ENCODE data around the gene SERTAD2. TPM values are rescaled to one million over a fixed set of nuclear protein-coding genes. Genes with fewer than 3 reads are reported as not detected.

Gene SERTAD2
- total and polyA plus RNA-seq, 2 donors (not counting 3 experiments of a cell fraction or from before 2014, with no cell fraction given): 5.5 to 11.2 TPM

GRCh38 chr2:64601034-64601754, 52.5 kb downstream of the SERTAD2 start:
- DNase-seq (ENCODE audit: low read depth, low spot score): no peak
- ChIA-PET CTCF (interaction anchor here (1.4 to 3.9 kb wide), 2 partner anchors 14 to 192 kb away, joined by 3 to 13 read pairs; no protein-coding TSS in a partner anchor), POLR2A (no interaction called here)
- no peaks in the 10 kb centered on the region for H3K27me3 ChIP-seq (ENCODE audit: control insufficient read depth in 2 of 2, insufficient read depth in 2 of 2, low read length in 2 of 2)
- H3K4me3 ChIP-seq (replicated peaks in 1 of 3; ENCODE audit: insufficient read depth in 1 of 3, low read depth in 1 of 3, low read length in 3 of 3): no peak overlapping the region
- H3K9me3 ChIP-seq (replicated peaks; ENCODE audit: control insufficient read depth, insufficient read depth, low read length): no peaks in the 10 kb centered on the region
- H3K9me1 ChIP-seq (replicated peaks; ENCODE audit: control insufficient read depth, extremely low read depth, insufficient read depth, low read length): no peaks in the 10 kb centered on the region
- intact Hi-C loops (cut with micrococcal nuclease): no loop called here
- no peaks in the 10 kb centered on the region for H3K36me3 ChIP-seq (ENCODE audit: control insufficient read depth in 2 of 2, extremely low read depth in 1 of 2, insufficient read depth in 2 of 2, low read length in 2 of 2)
- dilution Hi-C loops (cut with MboI; ENCODE audit: extremely low pct_ligation_motif_present, low sequenced_read_pairs): no loop called here
- no peak overlapping the region for H2AFZ ChIP-seq (ENCODE audit: low read depth, low read length)
- no peak overlapping the region for H3K4me2 ChIP-seq (ENCODE audit: insufficient read depth, low read length)
- no peak overlapping the region for H3K27ac ChIP-seq (ENCODE audit: insufficient read depth, low read depth, low read length)
- H4K20me1 ChIP-seq (replicated peaks; ENCODE audit: control insufficient read depth, extremely low read depth, insufficient read depth, low read length): no peaks in the 10 kb centered on the region
- H3K79me2 ChIP-seq (ENCODE audit: control insufficient read depth, insufficient read depth, low read length): no peaks in the 10 kb centered on the region
- H3K4me1 ChIP-seq (ENCODE audit: control insufficient read depth, extremely low read depth, insufficient read depth, low read length): peaks cover 5% of the 10 kb centered on the region
- no peak for FAIRE-seq
- TF ChIP-seq FOS (IDR thresholded peaks at IDR 0.05; ENCODE audit: borderline replicate concordance, insufficient read depth, low read length) (no peak), CTCF (IDR thresholded peaks at IDR 0.05; ENCODE audit: extremely low read depth in 1 of 2, insufficient read depth in 1 of 2, low read depth in 1 of 2, low read length in 2 of 2) (no peak), JUN (IDR thresholded peaks at IDR 0.05; ENCODE audit: borderline replicate concordance, insufficient read depth, insufficient read length, low read depth) (no peak), POLR2AphosphoS5 (IDR thresholded peaks at IDR 0.05; ENCODE audit: insufficient read depth, low read depth, low read length) (no peak), EZH2 (IDR thresholded peaks at IDR 0.05; ENCODE audit: borderline replicate concordance, low read depth, low read length, severe bottlenecking) (no peak), GATA2 (IDR thresholded peaks at IDR 0.05; ENCODE audit: insufficient read depth, insufficient read length, low read depth, low read length) (no peak), MYC (IDR thresholded peaks at IDR 0.05; ENCODE audit: low read depth, low read length) (no peak), POLR2A (IDR thresholded peaks at IDR 0.05; ENCODE audit: low read depth, low read length) (no peak)
- TF ChIP-seq, protein P1, sequence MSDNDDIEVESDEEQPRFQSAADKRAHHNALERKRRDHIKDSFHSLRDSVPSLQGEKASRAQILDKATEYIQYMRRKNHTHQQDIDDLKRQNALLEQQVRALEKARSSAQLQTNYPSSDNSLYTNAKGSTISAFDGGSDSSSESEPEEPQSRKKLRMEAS (IDR thresholded peaks at IDR 0.05; ENCODE audit: insufficient read depth, insufficient read length): no peak
- no TSS peak for BruUV-seq (replicated peaks)
- H3K9ac ChIP-seq (replicated peaks; ENCODE audit: extremely low read depth, insufficient read depth, low read length): no peak overlapping the region

All from endothelial cell of umbilical vein (primary cell).